K562 (cell line): ENCODE results near the gene NKAPL. TPM values are rescaled to one million over a fixed set of nuclear protein-coding genes. Genes with fewer than 3 reads are reported as not detected.

Source experiments
- AFF4 ChIP-seq: sonication (generic); formaldehyde crosslinking; IDR thresholded peaks from 2 replicates; pipeline ENCODE4 v1.8.0; 2023; ENCODE audit warnings: mild to moderate bottlenecking, missing genetic modification reagents
- CBFA2T3 ChIP-seq: fragments of 450-650 bp; IDR thresholded peaks from 2 replicates; pipeline ENCODE4 v1.6.1; 2017
- CBX3 ChIP-seq, 2 experiments: IDR thresholded peaks; 1 replicate in 1 of 2; 2 replicates in 1 of 2; pipeline ENCODE4 v1.6.1; 2012; ENCODE audit warnings: inconsistent platforms in 2 of 2, low read length in 2 of 2, borderline replicate concordance in 1 of 2, control low read depth in 1 of 2
- COPS2 ChIP-seq: fragments of 450-650 bp; conservative IDR thresholded peaks from 2 replicates; pipeline ENCODE4 v1.6.1; 2016; ENCODE audit warnings: mild to moderate bottlenecking, moderate library complexity
- MAFK ChIP-seq: IDR thresholded peaks from 2 replicates; pipeline ENCODE4 v1.6.1; 2011; ENCODE audit warnings: low read length, improper control_type of control experiment
- NUFIP1 ChIP-seq: fragments of 450-650 bp; IDR thresholded peaks from 2 replicates; pipeline ENCODE4 v1.6.1; 2018; ENCODE audit not compliant: partially characterized antibody
- PHF21A ChIP-seq: fragments of 450-650 bp; IDR thresholded peaks from 2 replicates; pipeline ENCODE4 v1.6.1; 2017; ENCODE audit warnings: low read depth, borderline replicate concordance
- POLR2H ChIP-seq: IDR thresholded peaks from 2 replicates; pipeline ENCODE4 v1.6.1; 2016; ENCODE audit warnings: missing genetic modification characterization, low read depth, mild to moderate bottlenecking, control low read depth, missing compliant biosample characterization, moderate library complexity
- RFX1 ChIP-seq: fragments of 450-650 bp; IDR thresholded peaks from 2 replicates; pipeline ENCODE4 v1.6.1; 2016; ENCODE audit warnings: mild to moderate bottlenecking, moderate library complexity
- SETDB1 ChIP-seq: IDR thresholded peaks from one replicate; pipeline ENCODE4 v1.6.1; 2012; ENCODE audit warnings: low read length, control low read depth, inconsistent platforms
- TAF7 ChIP-seq: fragments of 450-650 bp; IDR thresholded peaks from 2 replicates; pipeline ENCODE4 v1.6.1; 2016; ENCODE audit warnings: missing genetic modification characterization, missing compliant biosample characterization
- TAL1 ChIP-seq: fragments of 450-650 bp; IDR thresholded peaks from 2 replicates; pipeline ENCODE4 v1.6.1; 2016; ENCODE audit warnings: mild to moderate bottlenecking
- ZBTB8A ChIP-seq: fragments of 450-650 bp; IDR thresholded peaks from 2 replicates; pipeline ENCODE4 v1.6.1; 2018; ENCODE audit warnings: mild to moderate bottlenecking, moderate library complexity; ENCODE audit not compliant: partially characterized antibody
- ZKSCAN8 ChIP-seq: fragments of 200-800 bp; sonication (Bioruptor generic); IDR thresholded peaks from 2 replicates; pipeline ENCODE4 v1.6.1; 2016; ENCODE audit warnings: missing genetic modification characterization, missing compliant biosample characterization
- ZMIZ1 ChIP-seq, 2 experiments: fragments of 150-350 bp in 1 of 2; IDR thresholded peaks; 2 replicates each; pipeline ENCODE4 v1.6.1; 2012 to 2016; ENCODE audit warnings: low read depth in 2 of 2, low read length in 2 of 2, mild to moderate bottlenecking in 1 of 2, moderate library complexity in 1 of 2
- ZNF133 ChIP-seq: fragments of 250-450 bp; sonication (Bioruptor Pico); IDR thresholded peaks from 2 replicates; pipeline ENCODE4 v1.4.0; 2020; ENCODE audit warnings: mild to moderate bottlenecking
- ZNF316 ChIP-seq: fragments of 450-650 bp; IDR thresholded peaks from 2 replicates; pipeline ENCODE4 v1.6.1; 2016
- ZNF696 ChIP-seq: fragments of 250-450 bp; sonication (Bioruptor Pico); conservative IDR thresholded peaks from 2 replicates; pipeline ENCODE4 v1.4.0; 2020; ENCODE audit warnings: mild to moderate bottlenecking, moderate library complexity
- ZNF780A ChIP-seq: fragments of 250-450 bp; sonication (Bioruptor Pico); IDR thresholded peaks from 2 replicates; pipeline ENCODE4 v1.5.0; 2021; ENCODE audit warnings: mild to moderate bottlenecking
- polyA plus RNA-seq, 8 experiments: library from polyadenylated mRNA; depleted of rRNA in 4 of 8; stranded (reverse) in 5 of 8; unstranded in 3 of 8; fragments of >200 nt; fragmentation: Nextera tagmentation in 2 of 8; fragmentation: Illumina TruSeq in 1 of 8; extraction: Ambion mirVana in 2 of 8; extraction: Trizol in 1 of 8; gene quantifications; 2 replicates each; pipeline versions ENCODE4 v1.2.1 to v1.2.3, GENCODE V29; 2011 to 2014; ENCODE audit warnings: inconsistent platforms in 1 of 8, missing spikeins in 1 of 8
- total RNA-seq, 7 experiments: library from RNA; depleted of rRNA in 6 of 7; stranded (reverse); fragments of >200 nt in 6 of 7; fragmentation: Illumina TruSeq in 2 of 7; extraction: Trizol in 2 of 7; gene quantifications; 2 replicates each; pipeline versions ENCODE4 v1.2.1 to v1.2.3, GENCODE V29; 2011 to 2021; ENCODE audit warnings: low replicate concordance in 1 of 7

Gene NKAPL
- total and polyA plus RNA-seq, 9 of the 15 experiments (the other 6 are each of a cell fraction or from before 2014, with no cell fraction given) = not detected

GRCh38 chr6:28266563-28266961 is 7.5 kb downstream of the NKAPL start (continued):
- TF ChIP-seq AFF4 (CRISPR knock-in tag) = no peak; the same call in 1 of the 2 replicates
- TF ChIP-seq RFX1 = 0 out of 2 replicates have a peak, but pooled peaks have one; percentile 10
- TF ChIP-seq CBFA2T3 = no peak
- no peak for TF ChIP-seq ZKSCAN8 (CRISPR knock-in tag)
- TF ChIP-seq NUFIP1 = no peak
- 0 out of 2 replicates have a peak, but pooled peaks have one; percentile 8 for TF ChIP-seq TAL1
- TF ChIP-seq ZNF133 = no peak
- no peak for TF ChIP-seq ZNF696 (CRISPR knock-in tag)
- no peak for TF ChIP-seq PHF21A
- TF ChIP-seq SETDB1 = no peak
- no peak for TF ChIP-seq ZMIZ1 (IDR thresholded peaks at IDR 0.05; ENCODE audit: low read depth in 2 of 2, low read length in 2 of 2)
- no peak for TF ChIP-seq COPS2
- no peak for TF ChIP-seq ZNF316
- TF ChIP-seq MAFK = no peak
- TF ChIP-seq TAF7 (tag) = no peak
- TF ChIP-seq ZNF780A (CRISPR knock-in tag) = no peak
- TF ChIP-seq CBX3 (IDR thresholded peaks at IDR 0.05; ENCODE audit: borderline replicate concordance in 1 of 2, low read length in 2 of 2) = no peak
- 0 out of 2 replicates have a peak, but pooled peaks have one; percentile 79 for TF ChIP-seq POLR2H (tag)
- TF ChIP-seq ZBTB8A = peak; percentile 67
